ENCODE results near the gene ALG12. TPM values are rescaled to one million over a fixed set of nuclear protein-coding genes. Genes with fewer than 3 reads are reported as not detected.

The ALG12 gene
- total RNA-seq, 1 donor from 2014 or later, result 17.0 TPM

DNA sequence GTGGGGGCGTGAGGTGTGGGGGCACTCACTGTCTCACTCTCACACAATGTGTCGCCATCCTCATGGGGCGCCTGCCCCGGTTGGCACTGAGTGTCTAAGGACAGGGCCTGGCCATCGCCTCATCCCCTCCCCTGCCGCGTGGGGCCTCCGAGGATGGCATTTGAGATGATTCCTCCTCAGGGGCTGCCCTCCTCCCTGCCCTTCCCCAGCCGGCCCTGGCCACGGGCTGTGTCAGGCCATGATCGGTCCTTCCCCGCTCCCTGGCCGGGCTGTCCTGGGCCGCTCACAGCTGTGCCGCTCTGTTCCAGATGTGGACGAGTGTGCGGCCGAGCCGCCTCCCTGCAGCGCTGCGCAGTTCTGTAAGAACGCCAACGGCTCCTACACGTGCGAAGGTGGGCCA is 4.7 kb upstream of the ALG12 start:
- intact Hi-C loops (cut with micrococcal nuclease), result loop anchor here (10.0 kb wide), 2 partner anchors 72 to 112 kb away; no protein-coding TSS in a partner anchor
- no peak overlapping the region for H3K4me3 ChIP-seq
- no peaks in the 10 kb centered on the region for H3K27me3 ChIP-seq (ENCODE audit: low read depth)
- peaks cover 14% of the 10 kb centered on the region for H3K4me1 ChIP-seq
- no peaks in the 10 kb centered on the region for H3K9me3 ChIP-seq (replicated peaks)
- TF ChIP-seq, protein P1, sequence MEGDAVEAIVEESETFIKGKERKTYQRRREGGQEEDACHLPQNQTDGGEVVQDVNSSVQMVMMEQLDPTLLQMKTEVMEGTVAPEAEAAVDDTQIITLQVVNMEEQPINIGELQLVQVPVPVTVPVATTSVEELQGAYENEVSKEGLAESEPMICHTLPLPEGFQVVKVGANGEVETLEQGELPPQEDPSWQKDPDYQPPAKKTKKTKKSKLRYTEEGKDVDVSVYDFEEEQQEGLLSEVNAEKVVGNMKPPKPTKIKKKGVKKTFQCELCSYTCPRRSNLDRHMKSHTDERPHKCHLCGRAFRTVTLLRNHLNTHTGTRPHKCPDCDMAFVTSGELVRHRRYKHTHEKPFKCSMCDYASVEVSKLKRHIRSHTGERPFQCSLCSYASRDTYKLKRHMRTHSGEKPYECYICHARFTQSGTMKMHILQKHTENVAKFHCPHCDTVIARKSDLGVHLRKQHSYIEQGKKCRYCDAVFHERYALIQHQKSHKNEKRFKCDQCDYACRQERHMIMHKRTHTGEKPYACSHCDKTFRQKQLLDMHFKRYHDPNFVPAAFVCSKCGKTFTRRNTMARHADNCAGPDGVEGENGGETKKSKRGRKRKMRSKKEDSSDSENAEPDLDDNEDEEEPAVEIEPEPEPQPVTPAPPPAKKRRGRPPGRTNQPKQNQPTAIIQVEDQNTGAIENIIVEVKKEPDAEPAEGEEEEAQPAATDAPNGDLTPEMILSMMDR (IDR thresholded peaks at IDR 0.05; ENCODE audit: borderline replicate concordance), result no peak
- H3K27ac ChIP-seq (replicated peaks), result no peak overlapping the region
- peaks cover 49% of the 10 kb centered on the region for H3K36me3 ChIP-seq
- no peak for DNase-seq

- TF ChIP-seq, protein P1 (IDR thresholded peaks at IDR 0.05; ENCODE audit: borderline replicate concordance), result no peak
- no peak overlapping the region for H3K27ac ChIP-seq (replicated peaks)
- H3K27me3 ChIP-seq (ENCODE audit: low read depth), result no peaks in the 10 kb centered on the region
- no peak overlapping the region for H3K4me3 ChIP-seq
- intact Hi-C loops (cut with micrococcal nuclease), result loop anchor here (10.0 kb wide), 2 partner anchors 72 to 112 kb away; no protein-coding TSS in a partner anchor
- peaks cover 19% of the 10 kb centered on the region for H3K4me1 ChIP-seq
- DNase-seq, result no peak
- H3K9me3 ChIP-seq (replicated peaks), result no peaks in the 10 kb centered on the region
- H3K36me3 ChIP-seq, result peaks cover 49% of the 10 kb centered on the region
Observed at GRCh38 chr22:49922484-49922883, 4.2 kb upstream of the ALG12 start.

- Histone ChIP-seq H3K9me3 (replicated peaks) (no peaks in the 10 kb centered on the region), H3K36me3 (peaks cover 49% of the 10 kb centered on the region), H3K4me1 (peaks cover 27% of the 10 kb centered on the region), H3K27me3 (ENCODE audit: low read depth) (no peaks in the 10 kb centered on the region), H3K27ac (replicated peaks) (no peak overlapping the region), H3K4me3 (no peak overlapping the region)
- DNase-seq, result no peak
- intact Hi-C loops (cut with micrococcal nuclease), result loop anchor here (10.0 kb wide), 2 partner anchors 73 to 113 kb away; no protein-coding TSS in a partner anchor
- TF ChIP-seq, protein P1 (IDR thresholded peaks at IDR 0.05; ENCODE audit: borderline replicate concordance), result no peak
Observed at GRCh38 chr22:49921508-49922278, 3.5 kb upstream of the ALG12 start.

GRCh38 chr22:49920859-49921258 is 2.6 kb upstream of the ALG12 start:
- no peak overlapping the region for H3K27ac ChIP-seq (replicated peaks)
- peaks cover 46% of the 10 kb centered on the region for H3K36me3 ChIP-seq
- no peak overlapping the region for H3K4me3 ChIP-seq
- no peaks in the 10 kb centered on the region for H3K27me3 ChIP-seq (ENCODE audit: low read depth)
- DNase-seq, result no peak
- TF ChIP-seq, protein P1 (IDR thresholded peaks at IDR 0.05; ENCODE audit: borderline replicate concordance), result no peak
- intact Hi-C loops (cut with micrococcal nuclease), result loop anchor here (10.0 kb wide), 2 partner anchors 74 to 114 kb away; no protein-coding TSS in a partner anchor
- peaks cover 29% of the 10 kb centered on the region for H3K4me1 ChIP-seq
- H3K9me3 ChIP-seq (replicated peaks), result no peaks in the 10 kb centered on the region

- Histone ChIP-seq H3K27ac (replicated peaks) (peak overlapping the region; percentile 94), H3K9me3 (replicated peaks) (no peaks in the 10 kb centered on the region), H3K27me3 (ENCODE audit: low read depth) (no peaks in the 10 kb centered on the region), H3K4me3 (peak overlapping the region; percentile 86), H3K36me3 (peaks cover 36% of the 10 kb centered on the region), H3K4me1 (peaks cover 29% of the 10 kb centered on the region)
- TF ChIP-seq, protein P1 (IDR thresholded peaks at IDR 0.05; ENCODE audit: borderline replicate concordance), result no peak
- DNase-seq, result no peak
- intact Hi-C loops (cut with micrococcal nuclease), result no loop called here
Observed at GRCh38 chr22:49918911-49919881, 958 bp upstream of the ALG12 start.

Measured in left ventricle myocardium inferior (tissue), 1 donor.